NOMO-1 treated with dmso at 0.1 percent for 144 hours (cell line): ENCODE data around the gene PRDM10.
A peak's percentile ranks its signal among the peaks of the same experiment; 100 is the strongest.
"Not testable (repeated sequence)": the region's sequence is repeated elsewhere in the genome, so short reads cannot be mapped to it uniquely, and the experiment has no call there.

Source experiments
- DNase-seq: peaks from one replicate; lab custom pipeline; 2025; ENCODE audit not compliant: unreplicated experiment; lab: John Stamatoyannopoulos, UW

PRDM10 gene

GRCh38 chr11:129917231-129917630 is 85.4 kb downstream of the PRDM10 start:
- DNase-seq = no peak

- DNase-seq = no peak
Observed at GRCh38 chr11:129911298-129911697, 91.3 kb downstream of the PRDM10 start.

GRCh38 chr11:129910360-129910759 is 92.3 kb downstream of the PRDM10 start:
- DNase-seq = no peak

GRCh38 chr11:129905402-129905801 is 97.2 kb downstream of the PRDM10 start:
- DNase-seq = no peak

- DNase-seq = peak; percentile 11
Observed at GRCh38 chr11:129896062-129896461, 106.6 kb downstream of the PRDM10 start.

- peak; percentile 75 for DNase-seq
Observed at GRCh38 chr11:129895126-129896041, 107.3 kb downstream of the PRDM10 start, which contains the start of gene NFRKB. Gene NFRKB (minus strand): TSS chr11:129895578. CDS start chr11:129892849, 2,729 bp downstream.

- DNase-seq = no peak
Observed at GRCh38 chr11:129894278-129895125, 108.1 kb downstream of the PRDM10 start.

GRCh38 chr11:129888451-129888850 is 114.2 kb downstream of the PRDM10 start:
- no peak for DNase-seq

- no peak for DNase-seq
Observed at GRCh38 chr11:129885381-129885780, 117.3 kb downstream of the PRDM10 start.

- no peak for DNase-seq
Observed at GRCh38 chr11:129884581-129884980, 118.1 kb downstream of the PRDM10 start.

- DNase-seq = no peak
Observed at GRCh38 chr11:129881570-129882170, 121.0 kb downstream of the PRDM10 start.

GRCh38 chr11:129880311-129880710 is 122.3 kb downstream of the PRDM10 start:
- DNase-seq = no peak

GRCh38 chr11:129871914-129872313 is 130.7 kb downstream of the PRDM10 start:
- DNase-seq = no peak

GRCh38 chr11:129868626-129869025 is 134.0 kb downstream of the PRDM10 start:
- not testable (repeated sequence) for DNase-seq

- DNase-seq = no peak
Observed at GRCh38 chr11:129866311-129866710, 136.3 kb downstream of the PRDM10 start.

- DNase-seq = no peak
Observed at GRCh38 chr11:129865701-129866100, 136.9 kb downstream of the PRDM10 start.

GRCh38 chr11:129864811-129865210 is 137.8 kb downstream of the PRDM10 start:
- DNase-seq = no peak

- no peak for DNase-seq
Observed at GRCh38 chr11:129861702-129862522, 140.7 kb downstream of the PRDM10 start.

GRCh38 chr11:129856036-129856435 is 146.6 kb downstream of the PRDM10 start:
- DNase-seq = no peak

GRCh38 chr11:129855086-129855485 is 147.5 kb downstream of the PRDM10 start:
- no peak for DNase-seq
